ENCODE data around the gene JUNB.

DNA sequence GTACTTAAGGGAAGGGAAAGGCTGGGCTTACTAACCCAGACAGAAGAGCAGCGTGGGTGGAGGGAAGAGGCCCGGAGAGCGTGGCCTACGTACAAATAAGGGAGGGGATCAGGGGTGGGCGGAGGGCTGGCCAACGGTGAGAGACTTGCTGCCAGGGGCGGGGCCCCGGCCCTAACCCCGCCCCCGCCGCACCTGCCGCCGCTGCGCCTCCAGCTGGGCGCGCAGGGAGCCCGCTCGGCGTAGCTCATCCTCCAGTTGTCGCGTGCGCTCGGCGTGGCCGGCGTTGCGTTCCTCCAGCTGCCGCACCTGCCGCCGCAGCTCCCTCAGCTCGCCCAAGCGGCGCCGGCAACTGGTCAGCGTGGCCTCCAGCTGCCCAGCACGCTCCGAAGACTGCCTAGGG lies 21.6 kb upstream of the JUNB start:
- TF ChIP-seq CHD4 (IDR thresholded peaks at IDR 0.05; ENCODE audit: borderline replicate concordance, low read length) (no peak), BCL6 (CRISPR knock-in tag; IDR thresholded peaks at IDR 0.05) (no peak)
- TF ChIP-seq, protein P1, sequence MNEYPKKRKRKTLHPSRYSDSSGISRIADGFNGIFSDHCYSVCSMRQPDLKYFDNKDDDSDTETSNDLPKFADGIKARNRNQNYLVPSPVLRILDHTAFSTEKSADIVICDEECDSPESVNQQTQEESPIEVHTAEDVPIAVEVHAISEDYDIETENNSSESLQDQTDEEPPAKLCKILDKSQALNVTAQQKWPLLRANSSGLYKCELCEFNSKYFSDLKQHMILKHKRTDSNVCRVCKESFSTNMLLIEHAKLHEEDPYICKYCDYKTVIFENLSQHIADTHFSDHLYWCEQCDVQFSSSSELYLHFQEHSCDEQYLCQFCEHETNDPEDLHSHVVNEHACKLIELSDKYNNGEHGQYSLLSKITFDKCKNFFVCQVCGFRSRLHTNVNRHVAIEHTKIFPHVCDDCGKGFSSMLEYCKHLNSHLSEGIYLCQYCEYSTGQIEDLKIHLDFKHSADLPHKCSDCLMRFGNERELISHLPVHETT (CRISPR knock-in tag; conservative IDR thresholded peaks at IDR 0.05): no peak
- TF ChIP-seq, protein P2, sequence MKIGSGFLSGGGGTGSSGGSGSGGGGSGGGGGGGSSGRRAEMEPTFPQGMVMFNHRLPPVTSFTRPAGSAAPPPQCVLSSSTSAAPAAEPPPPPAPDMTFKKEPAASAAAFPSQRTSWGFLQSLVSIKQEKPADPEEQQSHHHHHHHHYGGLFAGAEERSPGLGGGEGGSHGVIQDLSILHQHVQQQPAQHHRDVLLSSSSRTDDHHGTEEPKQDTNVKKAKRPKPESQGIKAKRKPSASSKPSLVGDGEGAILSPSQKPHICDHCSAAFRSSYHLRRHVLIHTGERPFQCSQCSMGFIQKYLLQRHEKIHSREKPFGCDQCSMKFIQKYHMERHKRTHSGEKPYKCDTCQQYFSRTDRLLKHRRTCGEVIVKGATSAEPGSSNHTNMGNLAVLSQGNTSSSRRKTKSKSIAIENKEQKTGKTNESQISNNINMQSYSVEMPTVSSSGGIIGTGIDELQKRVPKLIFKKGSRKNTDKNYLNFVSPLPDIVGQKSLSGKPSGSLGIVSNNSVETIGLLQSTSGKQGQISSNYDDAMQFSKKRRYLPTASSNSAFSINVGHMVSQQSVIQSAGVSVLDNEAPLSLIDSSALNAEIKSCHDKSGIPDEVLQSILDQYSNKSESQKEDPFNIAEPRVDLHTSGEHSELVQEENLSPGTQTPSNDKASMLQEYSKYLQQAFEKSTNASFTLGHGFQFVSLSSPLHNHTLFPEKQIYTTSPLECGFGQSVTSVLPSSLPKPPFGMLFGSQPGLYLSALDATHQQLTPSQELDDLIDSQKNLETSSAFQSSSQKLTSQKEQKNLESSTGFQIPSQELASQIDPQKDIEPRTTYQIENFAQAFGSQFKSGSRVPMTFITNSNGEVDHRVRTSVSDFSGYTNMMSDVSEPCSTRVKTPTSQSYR (CRISPR knock-in tag; IDR thresholded peaks at IDR 0.05; ENCODE audit: borderline replicate concordance): no peak

All from HepG2 (cell line).